ENCODE measurements around the gene SLX4.
A peak's percentile ranks its signal among the peaks of the same experiment; 100 is the strongest.

Gene SLX4

DNA sequence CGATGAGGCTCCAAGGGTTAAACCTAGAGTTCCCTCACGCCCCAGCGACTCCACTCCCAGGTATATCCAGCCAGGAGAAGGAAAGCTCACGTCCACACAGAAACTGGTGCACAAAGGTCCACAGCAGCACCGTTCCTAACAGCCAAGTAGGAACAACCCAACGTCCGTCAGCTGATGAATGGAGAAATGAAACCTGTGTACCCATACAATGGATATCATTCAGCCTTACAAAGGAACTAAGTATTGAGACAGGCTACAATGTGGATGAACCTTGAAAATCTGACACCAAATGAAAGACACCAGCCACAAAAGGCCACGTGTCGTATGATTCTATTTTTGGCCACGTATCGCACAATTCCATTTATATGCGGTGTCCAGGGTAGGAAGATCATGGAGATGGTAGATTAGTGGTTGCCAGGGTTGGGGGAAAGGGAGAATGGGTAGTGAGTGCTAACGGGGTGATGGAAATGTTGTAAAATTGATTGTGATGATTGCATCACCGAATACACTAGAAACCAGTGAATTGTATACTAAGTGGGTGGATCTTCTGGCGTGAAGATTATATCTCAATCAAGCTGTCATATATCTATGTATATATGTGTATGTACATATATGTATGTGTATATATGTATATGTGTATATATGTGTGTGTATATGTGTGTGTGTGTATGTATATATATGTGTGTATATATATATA lies 64.3 kb downstream of the SLX4 start:
- DNase-seq = no peak

DNA sequence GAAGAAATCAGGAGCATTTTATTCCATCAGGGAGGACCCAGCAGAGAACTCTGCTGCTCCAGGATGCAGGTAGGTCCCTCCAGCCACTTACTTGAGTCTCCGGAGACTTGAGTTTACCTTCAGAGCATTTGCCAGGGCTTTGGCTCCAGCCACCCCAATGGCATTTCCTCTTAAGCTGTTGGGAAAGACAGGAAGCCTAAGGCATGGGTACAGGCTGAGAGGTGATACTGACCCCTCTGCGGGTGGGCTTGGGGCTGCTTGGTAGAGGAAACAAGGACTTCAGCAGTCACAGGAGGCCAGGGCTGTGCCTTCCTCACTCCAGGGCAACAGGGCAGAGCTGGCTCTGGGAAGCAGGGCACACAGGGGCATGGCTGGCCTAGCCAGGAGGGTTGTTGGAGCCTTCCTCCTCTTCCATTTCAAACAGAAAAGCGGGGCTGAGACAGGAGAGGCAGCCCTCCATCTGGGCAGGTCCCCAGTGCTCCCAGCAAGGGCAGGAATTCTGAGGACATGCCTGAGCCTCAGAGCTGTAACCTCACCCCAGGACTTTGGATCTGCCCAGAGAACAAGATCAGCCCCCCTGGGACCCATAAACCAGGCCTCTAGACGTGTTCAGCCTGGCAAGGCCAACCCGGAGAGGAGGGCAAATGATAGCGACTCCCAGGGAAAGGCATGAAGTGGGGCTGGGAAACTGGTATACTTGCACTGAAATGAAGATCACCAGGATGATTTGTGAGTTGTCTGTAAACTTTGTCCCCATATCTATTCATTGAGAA lies 68.6 kb downstream of the SLX4 start:
- no peak for DNase-seq

DNA sequence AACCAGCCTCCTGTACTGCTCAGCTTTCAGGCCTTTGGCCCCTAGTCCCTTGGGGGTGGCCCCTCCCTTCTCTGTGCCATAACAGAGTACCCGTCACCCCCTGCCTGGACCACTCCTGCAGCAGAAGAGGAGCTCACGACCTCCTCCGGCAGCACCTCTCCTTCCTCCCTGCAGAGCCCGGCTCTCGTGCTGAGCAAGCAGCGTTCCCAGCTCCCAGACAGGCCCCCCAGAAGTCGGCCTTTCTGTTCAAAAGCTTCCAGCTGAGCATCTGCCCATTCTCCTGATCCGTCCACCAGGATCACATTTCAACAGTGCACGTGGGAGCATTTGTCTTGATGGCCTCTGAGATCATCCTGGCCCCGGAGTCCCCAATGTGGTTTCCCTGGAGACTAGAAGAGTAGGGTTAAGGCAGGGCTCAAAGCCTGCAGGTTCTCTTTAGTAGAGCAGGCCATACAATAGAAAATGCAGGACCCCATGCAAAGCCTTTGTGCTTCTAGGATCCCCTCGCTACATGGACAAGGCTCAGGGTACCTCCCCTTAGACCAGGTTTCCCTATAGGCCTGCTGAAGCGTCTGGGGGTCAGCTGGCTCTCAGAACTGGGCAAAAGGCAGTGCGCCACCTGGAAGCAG lies 69.8 kb downstream of the SLX4 start:
- no peak for DNase-seq

- no peak for DNase-seq
These were observed 73.2 kb downstream of the SLX4 start for GRCh38 chr16:3538222-3538621.

DNA sequence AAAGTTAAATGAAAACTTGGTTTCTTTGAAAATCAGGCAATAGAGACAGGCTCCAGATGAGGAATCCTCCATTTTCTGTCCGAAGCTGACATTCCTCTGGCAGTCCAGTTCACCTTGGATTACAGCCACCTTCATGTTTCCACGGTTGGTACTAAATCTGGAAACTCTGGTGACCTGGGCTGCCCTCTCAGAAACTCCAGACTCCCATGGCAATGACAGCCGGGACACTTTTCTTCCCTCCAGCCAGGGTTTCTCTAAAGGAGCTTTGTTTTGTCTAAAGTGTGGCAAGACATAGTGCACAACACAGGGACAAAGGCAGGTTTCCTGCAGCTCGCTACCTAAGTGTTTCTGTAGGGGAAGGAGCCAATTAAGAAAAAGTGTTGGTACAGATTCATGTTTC lies 74.6 kb downstream of the SLX4 start:
- DNase-seq = no peak

- peak; percentile 81 for DNase-seq
These were observed 75.1 kb downstream of the SLX4 start for GRCh38 chr16:3536271-3536731.

GRCh38 chr16:3534126-3534525 lies 77.3 kb downstream of the SLX4 start:
- DNase-seq = no peak

DNA sequence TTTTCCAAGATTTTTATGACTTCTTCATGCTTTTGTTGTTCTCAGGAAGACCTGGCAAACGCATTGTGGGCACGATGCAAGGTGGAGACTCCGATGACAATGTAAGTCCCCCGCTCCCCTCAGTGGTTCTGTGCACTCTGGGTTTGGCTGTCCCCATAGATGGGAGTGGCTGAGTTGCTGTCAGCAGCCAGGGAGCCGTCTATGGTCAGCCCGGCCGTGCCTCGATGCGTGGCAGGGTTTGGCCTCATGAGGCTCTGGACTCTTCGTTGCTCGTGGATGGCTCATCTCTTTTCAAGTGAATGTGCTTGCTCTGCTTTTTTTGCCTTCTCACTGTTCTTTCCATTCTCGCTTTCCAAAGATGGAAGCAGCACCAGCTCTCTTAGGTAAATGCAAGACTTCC lies 78.7 kb downstream of the SLX4 start:
- DNase-seq = no peak
